Measurements from ENCODE around the gene ITGA3.

ITGA3 gene

GRCh38 chr17:50129728-50130558 lies 74.0 kb downstream of the ITGA3 start, which contains the start of gene SAMD14:
Gene SAMD14, minus strand, starts transcription at chr17:50130160. Its CDS starts 5,201 bp downstream, at chr17:50124959.
- H3K4me3 Mint-ChIP-seq = peak within 1 kb of the TSS; percentile 71
- no peaks in the 10 kb centered on the region for H3K9me3 Mint-ChIP-seq
- DNase-seq (ENCODE audit: low spot score) = peak; percentile 27
- peaks cover 32% of the 10 kb centered on the region for H3K4me1 Mint-ChIP-seq (ENCODE audit: low read depth)
- peak within 1 kb of the TSS; percentile 75 for H3K27ac Mint-ChIP-seq
- peaks cover 37% of the 10 kb centered on the region for H3K27me3 Mint-ChIP-seq (ENCODE audit: low read depth)
- H3K36me3 Mint-ChIP-seq (ENCODE audit: low read depth) = peaks cover 25% of the 10 kb centered on the region

DNA sequence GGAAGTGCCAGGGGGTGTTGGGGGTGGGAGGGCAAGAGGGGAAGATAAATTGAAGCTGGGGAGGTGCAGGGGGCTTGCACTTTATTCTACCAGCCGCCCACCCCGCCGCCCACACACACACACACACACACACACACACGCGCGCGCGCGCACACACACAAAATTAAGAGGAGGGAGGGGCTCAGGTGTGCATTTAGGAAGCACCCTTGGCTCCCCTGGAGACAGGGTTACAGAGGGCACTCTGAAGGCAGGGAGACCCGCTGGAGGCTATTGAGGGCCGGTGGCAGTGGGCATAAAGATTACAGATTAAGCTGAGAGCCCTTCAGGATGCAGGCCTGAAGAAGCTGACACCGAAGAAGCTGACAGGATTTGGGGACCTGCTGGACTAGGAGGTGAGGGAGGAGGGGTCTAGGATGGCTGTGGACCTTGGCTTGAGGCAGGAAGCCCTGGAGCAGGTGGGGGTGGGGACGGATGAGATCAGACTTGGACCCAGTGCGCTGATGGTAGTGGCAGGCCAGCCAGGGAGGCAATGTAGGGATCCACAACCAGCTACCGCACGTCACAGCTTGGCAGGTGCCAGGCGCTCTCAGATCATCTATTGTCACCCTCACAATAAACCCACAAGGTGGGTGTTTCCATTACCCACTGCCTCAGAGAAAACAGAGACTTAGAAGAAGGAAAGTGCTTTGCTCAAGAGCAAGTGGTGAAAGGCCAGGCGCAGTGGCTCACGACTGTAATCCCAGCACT lies 74.8 kb downstream of the ITGA3 start:
- peak overlapping the region; percentile 31 for H3K27ac Mint-ChIP-seq

GRCh38 chr17:50132104-50132794 lies 76.3 kb downstream of the ITGA3 start:
- Mint-ChIP-seq H3K27me3 (ENCODE audit: low read depth) (peaks cover 25% of the 10 kb centered on the region), H3K9me3 (no peaks in the 10 kb centered on the region), H3K36me3 (ENCODE audit: low read depth) (peaks cover 42% of the 10 kb centered on the region), H3K4me1 (ENCODE audit: low read depth) (peaks cover 32% of the 10 kb centered on the region), H3K27ac (peak overlapping the region; percentile 62), H3K4me3 (no peak overlapping the region)
- no peak for DNase-seq (ENCODE audit: low spot score)

More for the DNA sequence above, 74.8 kb downstream of the ITGA3 start:
- Mint-ChIP-seq H3K27me3 (ENCODE audit: low read depth) (peaks cover 32% of the 10 kb centered on the region), H3K9me3 (no peaks in the 10 kb centered on the region), H3K4me3 (peak overlapping the region; percentile 48), H3K4me1 (ENCODE audit: low read depth) (peaks cover 32% of the 10 kb centered on the region), H3K36me3 (ENCODE audit: low read depth) (peaks cover 28% of the 10 kb centered on the region)
- DNase-seq (ENCODE audit: low spot score) = no peak

- Mint-ChIP-seq H3K4me1 (ENCODE audit: low read depth) (peaks cover 30% of the 10 kb centered on the region), H3K27me3 (ENCODE audit: low read depth) (peaks cover 16% of the 10 kb centered on the region), H3K4me3 (no peak overlapping the region), H3K36me3 (ENCODE audit: low read depth) (peaks cover 51% of the 10 kb centered on the region), H3K27ac (peak overlapping the region; percentile 41), H3K9me3 (no peaks in the 10 kb centered on the region)
- no peak for DNase-seq (ENCODE audit: low spot score)
Measured at GRCh38 chr17:50133028-50133768, 77.3 kb downstream of the ITGA3 start.

DNA sequence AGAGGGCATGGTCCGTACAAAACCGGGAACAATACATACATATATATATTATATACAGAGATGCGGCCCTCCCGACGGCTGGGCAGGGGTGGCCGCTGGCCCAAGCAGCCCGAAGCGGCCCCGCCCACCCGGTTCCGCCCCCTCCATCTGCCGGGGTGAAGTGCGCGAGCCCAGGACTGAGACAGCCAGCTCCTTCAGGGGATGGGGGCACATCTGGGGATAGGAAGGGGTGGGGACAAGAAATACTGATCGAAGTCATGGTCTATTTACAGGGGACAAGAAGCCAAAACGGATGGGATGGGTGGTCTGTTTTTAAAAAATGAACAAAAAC lies 77.8 kb downstream of the ITGA3 start:
- Mint-ChIP-seq H3K4me3 (no peak overlapping the region), H3K36me3 (ENCODE audit: low read depth) (peaks cover 57% of the 10 kb centered on the region), H3K9me3 (no peaks in the 10 kb centered on the region), H3K27me3 (ENCODE audit: low read depth) (peaks cover 11% of the 10 kb centered on the region), H3K4me1 (ENCODE audit: low read depth) (peaks cover 27% of the 10 kb centered on the region), H3K27ac (no peak overlapping the region)
- DNase-seq (ENCODE audit: low spot score) = no peak

DNA sequence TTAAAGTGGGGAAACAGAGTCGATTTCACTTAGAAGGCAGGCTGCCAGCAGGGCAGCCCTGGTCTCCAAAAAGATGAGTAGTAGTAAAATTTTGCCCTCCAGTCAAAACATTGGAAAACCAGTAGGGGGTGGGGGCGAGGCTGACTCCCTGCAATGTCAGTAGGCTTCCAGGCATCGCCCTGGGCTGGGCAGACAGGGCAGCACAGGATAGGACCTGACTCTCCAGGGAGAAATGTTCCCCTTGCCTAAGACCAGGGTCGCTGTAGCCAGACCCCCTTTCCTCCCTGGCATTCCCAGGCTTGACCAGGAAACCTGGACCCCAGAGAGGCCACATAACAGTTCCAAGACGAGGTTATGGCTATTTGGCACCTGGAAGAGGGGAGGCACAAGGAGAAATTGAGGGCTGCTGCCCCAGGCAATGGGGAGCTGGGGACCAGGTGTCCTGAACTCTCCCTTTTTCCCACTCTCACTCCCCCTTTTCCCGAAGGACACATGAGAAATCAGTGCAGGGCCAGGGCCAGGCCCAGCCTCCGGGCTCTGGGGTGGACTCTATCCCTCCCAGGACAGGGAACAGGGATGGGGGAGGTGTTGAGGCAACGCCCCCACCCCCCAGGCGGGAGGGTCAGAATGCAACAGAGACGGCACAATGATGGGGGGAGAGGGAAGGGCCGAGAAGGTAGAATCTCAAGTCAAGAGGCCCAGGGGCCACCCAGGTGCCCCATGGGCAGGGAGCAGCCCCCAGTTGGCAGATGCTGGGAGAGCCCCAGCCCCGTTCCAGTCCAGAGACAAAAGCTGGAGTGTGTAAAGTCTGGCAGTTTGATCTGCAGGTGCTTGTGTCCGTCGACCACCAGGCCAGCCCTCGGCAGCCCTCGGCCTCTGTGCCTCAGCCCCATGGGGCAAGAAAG lies 78.5 kb downstream of the ITGA3 start:
- Mint-ChIP-seq H3K4me3 (no peak overlapping the region), H3K9me3 (no peaks in the 10 kb centered on the region), H3K36me3 (ENCODE audit: low read depth) (peaks cover 64% of the 10 kb centered on the region), H3K27me3 (ENCODE audit: low read depth) (peaks cover 7% of the 10 kb centered on the region), H3K4me1 (ENCODE audit: low read depth) (peaks cover 26% of the 10 kb centered on the region), H3K27ac (no peak overlapping the region)
- no peak for DNase-seq (ENCODE audit: low spot score)

DNA sequence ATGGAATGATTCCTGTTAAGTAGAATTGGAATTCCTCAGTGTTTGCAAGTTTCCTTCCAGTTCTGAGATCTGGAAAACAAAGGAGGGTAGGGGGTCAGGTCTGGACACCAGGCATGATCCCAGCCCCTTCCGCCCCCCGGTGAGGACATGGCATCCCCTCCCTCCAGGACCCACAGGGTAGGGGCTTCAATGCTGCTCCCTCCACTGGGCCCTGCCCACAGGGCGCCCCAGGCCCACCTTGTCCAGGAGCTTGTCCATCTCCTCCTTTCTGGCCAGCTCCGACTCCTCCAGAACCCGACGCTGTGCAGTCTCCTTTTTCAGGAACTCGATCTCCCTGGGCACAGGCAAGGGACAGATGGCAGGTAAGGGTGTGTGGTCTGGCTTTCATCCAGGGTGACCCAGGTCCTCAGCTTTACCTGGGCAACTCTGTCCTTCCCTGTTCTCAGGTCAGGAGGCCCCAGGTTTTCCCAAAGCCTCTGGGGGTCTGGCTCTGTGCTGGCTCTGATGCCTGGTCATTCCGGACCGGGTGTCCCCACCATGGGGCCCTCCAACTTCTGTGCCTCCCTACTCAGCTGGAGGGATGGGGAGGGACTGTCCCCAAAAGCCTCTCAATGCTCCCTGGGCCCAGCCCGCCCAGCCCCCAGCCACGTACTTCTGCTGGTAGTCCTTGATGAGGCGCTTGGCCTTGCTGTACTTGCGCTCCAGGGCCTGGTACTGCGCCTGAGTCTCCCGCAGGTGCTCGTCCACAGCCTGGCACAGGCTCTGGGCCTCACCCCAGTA lies 79.6 kb downstream of the ITGA3 start:
- Mint-ChIP-seq H3K9me3 (no peaks in the 10 kb centered on the region), H3K4me1 (ENCODE audit: low read depth) (peaks cover 35% of the 10 kb centered on the region), H3K36me3 (ENCODE audit: low read depth) (peaks cover 74% of the 10 kb centered on the region), H3K27me3 (ENCODE audit: low read depth) (peaks cover 5% of the 10 kb centered on the region), H3K4me3 (no peak overlapping the region), H3K27ac (no peak overlapping the region)
- no peak for DNase-seq (ENCODE audit: low spot score)

DNA sequence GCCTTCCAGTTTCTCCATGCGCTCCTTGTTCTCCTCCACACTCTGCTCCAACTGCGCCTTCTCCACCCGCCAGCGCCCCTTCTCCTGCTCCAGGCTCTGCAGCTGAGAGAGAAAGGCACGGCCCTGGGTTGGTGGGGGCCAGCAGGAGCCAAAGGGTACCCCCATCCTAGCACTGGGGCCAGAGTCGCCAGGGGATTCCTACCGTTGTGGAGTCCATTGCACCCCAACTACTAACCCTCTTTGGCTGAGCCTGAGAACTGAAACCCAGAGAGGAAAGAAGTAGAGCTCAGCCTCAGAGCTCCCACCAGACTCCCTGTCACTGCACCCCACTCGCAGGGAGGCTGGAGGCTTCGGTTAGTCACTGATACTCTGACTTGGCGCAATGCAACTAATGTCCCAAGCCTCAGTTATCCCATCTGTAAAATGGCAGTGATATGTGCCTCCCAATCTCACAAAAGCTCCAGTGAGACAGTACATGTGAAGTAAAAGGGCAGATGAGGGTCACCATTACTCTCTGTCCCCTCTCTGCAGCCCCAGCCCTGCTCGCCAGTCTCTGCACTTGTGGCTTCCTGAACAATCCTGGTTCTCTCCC lies 80.3 kb downstream of the ITGA3 start:
- DNase-seq (ENCODE audit: low spot score) = no peak
- Mint-ChIP-seq H3K4me1 (ENCODE audit: low read depth) (peaks cover 36% of the 10 kb centered on the region), H3K36me3 (ENCODE audit: low read depth) (peaks cover 75% of the 10 kb centered on the region), H3K27ac (peak overlapping the region; percentile 45), H3K4me3 (no peak overlapping the region), H3K9me3 (no peaks in the 10 kb centered on the region), H3K27me3 (ENCODE audit: low read depth) (no peaks in the 10 kb centered on the region)

DNA sequence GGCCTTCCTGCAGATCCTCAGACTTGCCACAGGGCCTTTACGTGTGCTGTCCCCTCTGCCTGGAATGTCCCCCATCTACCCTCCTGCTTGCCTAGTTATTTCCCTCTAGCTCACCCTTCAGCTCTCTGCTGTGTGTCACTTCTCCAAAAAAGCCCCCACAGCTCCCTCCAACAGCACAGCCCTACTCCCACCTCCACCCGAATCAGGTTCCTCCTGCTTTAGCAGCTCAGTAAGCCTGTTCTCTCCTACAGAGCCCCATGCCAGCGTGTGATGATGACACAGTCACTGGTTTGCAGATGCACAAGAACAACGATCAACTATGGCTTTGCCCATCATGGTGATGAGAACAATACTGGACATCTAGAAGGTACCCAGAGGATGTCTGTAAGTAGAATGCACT lies 81.1 kb downstream of the ITGA3 start:
- Mint-ChIP-seq H3K4me1 (ENCODE audit: low read depth) (peaks cover 38% of the 10 kb centered on the region), H3K27ac (no peak overlapping the region), H3K9me3 (no peaks in the 10 kb centered on the region), H3K36me3 (ENCODE audit: low read depth) (peaks cover 77% of the 10 kb centered on the region), H3K27me3 (ENCODE audit: low read depth) (no peaks in the 10 kb centered on the region), H3K4me3 (no peak overlapping the region)
- no peak for DNase-seq (ENCODE audit: low spot score)

GRCh38 chr17:50139185-50139783 lies 83.4 kb downstream of the ITGA3 start:
- Mint-ChIP-seq H3K4me1 (ENCODE audit: low read depth) (peaks cover 51% of the 10 kb centered on the region), H3K36me3 (ENCODE audit: low read depth) (peaks cover 85% of the 10 kb centered on the region)
- no peak for DNase-seq (ENCODE audit: low spot score)

More at GRCh38 chr17:50139185-50139783, 83.4 kb downstream of the ITGA3 start:
- Mint-ChIP-seq H3K27me3 (ENCODE audit: low read depth) (no peaks in the 10 kb centered on the region), H3K4me3 (peak overlapping the region; percentile 86), H3K27ac (peak overlapping the region; percentile 88), H3K9me3 (no peaks in the 10 kb centered on the region)

All from T-helper 2 cell treated with Interferon-gamma antibody and Interleukin-4, amounts not matched to agents 5 μg/mL and 100 μg/mL, for 36 hours (primary cell).